ENCODE measurements around the gene ZDHHC14. TPM values are rescaled to one million over a fixed set of nuclear protein-coding genes. Genes with fewer than 3 reads are reported as not detected.
A peak's percentile ranks its signal among the peaks of the same experiment; 100 is the strongest.

ZDHHC14 gene
- total RNA-seq, 1 donor from 2014 or later, result 10.0 TPM

- no peak for ATAC-seq
- intact Hi-C loops (cut with micrococcal nuclease), result no loop called here
Observed at GRCh38 chr6:157657754-157658153, 276.8 kb downstream of the ZDHHC14 start.

DNA sequence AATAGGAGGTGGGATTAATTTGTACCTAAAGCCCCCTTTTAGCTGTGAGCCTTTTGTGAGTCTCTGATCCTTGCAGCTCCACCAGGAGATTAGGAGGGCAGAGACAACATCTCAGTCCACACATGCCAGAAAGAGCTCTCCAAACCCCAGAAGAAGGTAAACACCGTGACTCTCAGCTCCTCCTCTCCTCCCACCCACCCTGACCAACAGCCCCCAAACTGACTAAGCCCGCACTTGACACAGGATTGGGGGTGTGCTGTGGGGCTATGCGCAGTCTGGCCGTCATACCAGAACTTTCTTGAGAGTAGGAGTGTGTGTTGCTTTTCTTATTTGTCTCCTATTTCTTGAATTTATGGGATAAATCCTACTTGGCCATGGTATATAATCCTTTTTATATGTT, 277.3 kb downstream of the ZDHHC14 start:
- intact Hi-C loops (cut with micrococcal nuclease), result no loop called here
- DNase-seq, result no peak
- no peak for ATAC-seq

More at GRCh38 chr6:157657754-157658153, 276.8 kb downstream of the ZDHHC14 start:
- DNase-seq, result no peak

DNA sequence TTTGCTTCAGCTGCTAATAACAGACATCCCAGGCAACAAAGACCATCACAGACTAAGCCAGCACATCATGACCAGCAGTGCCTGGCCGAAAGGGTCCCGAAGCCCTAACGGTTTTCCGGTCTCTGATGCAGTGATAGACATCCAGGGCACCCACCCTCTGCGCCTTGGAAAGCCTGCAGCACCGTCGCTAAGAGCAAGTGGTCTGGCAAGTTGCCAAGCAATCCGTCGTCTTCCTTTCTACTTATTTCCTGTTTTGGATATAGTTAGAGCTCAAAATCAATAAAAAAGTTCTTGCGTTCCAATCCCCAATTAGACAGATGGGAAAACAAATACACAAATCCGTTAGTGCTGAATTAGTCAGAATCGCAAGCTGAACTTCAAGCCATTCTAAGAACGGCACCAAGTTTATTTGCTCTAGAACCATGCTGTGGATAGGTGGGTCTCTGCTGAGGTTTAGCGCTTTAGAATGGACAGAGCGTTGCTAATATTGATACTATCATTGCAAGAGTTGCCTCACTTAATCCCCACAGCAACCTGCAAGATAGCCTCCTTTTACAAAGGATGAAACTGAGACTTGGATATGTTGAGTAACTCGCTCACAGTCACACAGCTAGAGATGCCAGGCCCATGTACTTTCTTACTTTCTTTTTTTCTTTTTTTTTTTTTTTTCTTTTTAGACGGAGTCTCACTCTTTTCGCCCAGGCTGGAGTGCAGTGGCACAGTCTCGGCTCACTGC, 278.7 kb downstream of the ZDHHC14 start:
- DNase-seq (no peak), ATAC-seq (no peak)
- intact Hi-C loops (cut with micrococcal nuclease), result no loop called here

- intact Hi-C loops (cut with micrococcal nuclease), result no loop called here
- no peak for DNase-seq
- ATAC-seq, result no peak
Observed at GRCh38 chr6:157660414-157660813, 279.4 kb downstream of the ZDHHC14 start.

- no peak for DNase-seq
- no peak for ATAC-seq
- intact Hi-C loops (cut with micrococcal nuclease), result no loop called here
Observed at GRCh38 chr6:157661652-157662051, 280.7 kb downstream of the ZDHHC14 start.

DNA sequence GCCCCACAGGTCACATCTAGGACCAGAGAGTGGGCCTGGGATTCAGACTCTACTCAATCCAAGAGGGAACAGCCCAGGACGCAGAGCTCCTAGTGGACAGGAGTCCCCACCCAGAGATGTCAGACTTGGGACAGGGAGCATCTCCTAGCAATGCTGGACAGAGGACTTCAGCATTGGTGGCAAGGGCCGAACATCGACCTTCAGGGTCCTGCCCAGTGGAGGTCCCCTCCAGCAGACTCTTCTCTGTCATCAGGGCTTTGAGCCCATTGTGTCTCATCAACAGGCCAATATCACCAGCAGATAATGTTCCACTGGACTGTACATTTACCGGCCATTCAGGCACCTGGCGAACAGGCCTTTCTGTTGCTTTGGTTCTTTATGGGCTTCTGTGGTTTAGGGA, 282.3 kb downstream of the ZDHHC14 start:
- ATAC-seq (no peak), DNase-seq (no peak)
- intact Hi-C loops (cut with micrococcal nuclease), result no loop called here

DNA sequence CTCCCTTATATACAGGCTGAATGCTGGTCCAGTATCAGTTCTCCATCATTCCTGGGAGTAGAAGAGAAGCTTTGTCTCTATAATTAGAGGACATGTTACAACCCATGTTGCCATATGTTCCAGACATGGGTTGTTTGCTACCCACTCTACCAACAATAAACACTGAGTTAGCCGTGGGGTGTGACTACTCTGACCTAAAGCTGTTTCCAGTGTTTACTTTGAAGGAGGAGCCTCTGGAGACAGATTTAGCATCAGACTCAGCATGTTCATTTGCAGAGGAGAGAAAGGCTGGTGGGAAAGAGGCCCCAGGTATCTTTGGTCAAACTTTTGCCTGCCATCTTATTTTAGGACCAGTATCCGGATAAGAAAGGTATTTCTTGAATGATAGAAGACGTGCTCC, 284.2 kb downstream of the ZDHHC14 start:
- intact Hi-C loops (cut with micrococcal nuclease), result loop anchor here (5.0 kb wide), 1 partner anchor 348 kb away; no protein-coding TSS in a partner anchor
- DNase-seq, result no peak
- ATAC-seq, result no peak

- no peak for ATAC-seq
- DNase-seq, result no peak
Observed at GRCh38 chr6:157666729-157667128, 285.7 kb downstream of the ZDHHC14 start.

DNA sequence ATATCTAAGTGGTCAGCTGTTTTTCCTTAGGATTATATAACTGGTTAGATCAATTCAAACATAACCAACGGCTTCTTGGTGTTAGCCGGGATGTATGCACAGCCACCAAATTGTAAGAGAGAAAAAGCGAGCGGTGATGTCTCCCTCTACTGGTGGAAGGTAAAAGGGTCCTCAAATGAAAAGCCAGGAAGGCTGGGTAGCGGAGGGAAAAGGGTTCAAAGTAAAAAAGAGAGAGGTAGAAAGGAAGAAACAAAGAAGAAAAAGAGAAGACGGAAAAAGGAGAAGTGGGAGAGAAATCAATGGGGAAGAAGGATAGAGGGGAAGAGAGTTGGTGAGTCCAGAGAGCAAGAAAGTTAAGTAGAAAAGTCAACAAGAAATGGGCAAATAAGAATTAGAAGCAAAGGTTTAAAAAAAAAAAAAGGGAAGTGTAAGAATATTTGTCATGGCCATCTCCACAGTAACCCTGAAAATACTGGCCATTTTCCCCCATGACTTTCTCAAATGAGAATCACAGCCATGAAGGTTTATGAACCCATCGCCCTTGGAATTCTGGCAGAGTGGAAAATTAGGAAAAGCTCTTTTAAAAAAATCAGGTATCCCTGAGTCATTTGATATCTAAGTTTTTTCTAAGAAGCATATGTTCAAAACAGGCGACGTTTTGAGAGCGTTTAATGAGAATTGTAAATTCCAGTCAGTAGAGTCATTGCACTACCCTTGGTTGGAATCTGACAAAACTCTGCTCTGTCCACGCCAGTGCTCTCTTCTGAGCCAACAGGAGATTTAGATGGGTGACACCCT, 286.4 kb downstream of the ZDHHC14 start:
- ATAC-seq, result peak; percentile 42
- intact Hi-C loops (cut with micrococcal nuclease), result loop anchor here (5.0 kb wide), 1 partner anchor 350 kb away; no protein-coding TSS in a partner anchor

More at GRCh38 chr6:157666729-157667128, 285.7 kb downstream of the ZDHHC14 start:
- intact Hi-C loops (cut with micrococcal nuclease), result loop anchor here (5.0 kb wide), 1 partner anchor 349 kb away; no protein-coding TSS in a partner anchor

DNA sequence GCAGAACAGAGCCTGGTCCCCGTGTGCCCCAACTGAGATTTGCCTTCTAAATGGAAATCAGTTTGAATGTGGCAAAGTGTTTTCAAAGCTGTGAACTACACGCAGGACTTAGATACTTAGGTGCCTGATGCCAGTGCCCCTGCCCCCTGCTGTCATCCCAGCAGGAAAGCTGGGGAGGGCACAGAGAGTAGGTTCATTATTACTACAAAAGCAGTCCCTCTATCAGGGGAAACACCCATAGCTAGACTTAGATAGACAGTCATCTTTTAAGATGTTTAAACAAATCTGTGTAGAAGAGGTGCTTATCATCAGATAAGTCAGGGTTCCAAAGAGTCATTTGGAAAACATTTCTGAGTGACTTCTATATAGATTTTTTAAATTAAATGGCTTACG, 287.0 kb downstream of the ZDHHC14 start:
- intact Hi-C loops (cut with micrococcal nuclease), result loop anchor here (5.0 kb wide), 1 partner anchor 351 kb away; no protein-coding TSS in a partner anchor
- ATAC-seq (no peak), DNase-seq (no peak)

More for the DNA sequence above, 286.4 kb downstream of the ZDHHC14 start:
- DNase-seq, result no peak

DNA sequence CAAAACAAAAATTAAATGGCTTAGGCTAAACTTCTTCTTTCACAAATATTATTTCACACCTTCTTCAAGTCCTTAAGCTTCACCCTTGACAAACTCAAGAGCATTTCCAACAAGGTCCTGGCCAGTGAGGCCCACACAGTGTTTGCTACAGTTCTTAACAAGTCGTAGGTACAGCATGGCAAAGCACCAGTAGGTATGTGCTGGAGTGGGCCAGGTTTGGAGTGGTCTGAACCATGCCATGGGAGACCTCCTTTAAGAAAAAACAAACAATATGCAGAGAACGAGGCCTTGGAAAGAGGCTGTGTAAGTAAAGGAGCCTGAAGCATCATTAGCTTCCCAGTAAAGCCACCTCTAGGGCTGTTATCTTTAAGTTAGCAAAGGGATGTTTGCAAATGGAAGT, 287.7 kb downstream of the ZDHHC14 start:
- intact Hi-C loops (cut with micrococcal nuclease), result loop anchor here (5.0 kb wide), 1 partner anchor 351 kb away; no protein-coding TSS in a partner anchor
- ATAC-seq (no peak), DNase-seq (no peak)

DNA sequence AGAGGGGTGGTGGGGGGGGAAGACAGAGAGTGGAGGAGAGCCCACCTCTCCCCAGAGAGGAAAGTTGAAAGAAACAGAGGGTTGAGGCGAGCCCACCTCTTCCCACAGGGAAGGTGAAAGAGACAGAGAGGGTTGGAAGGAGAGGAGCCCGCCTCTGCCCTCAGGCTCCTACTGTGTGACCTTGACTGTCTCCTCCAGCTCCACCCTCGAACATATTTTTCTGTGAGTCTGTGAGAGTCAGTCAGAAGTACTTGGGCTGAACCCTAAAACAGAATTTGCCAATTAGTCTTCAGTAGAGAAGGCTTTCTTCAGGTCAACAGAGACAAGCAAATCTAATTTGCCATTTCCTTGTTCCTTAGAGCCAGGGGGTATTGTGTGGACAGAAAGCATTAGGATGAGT, 288.3 kb downstream of the ZDHHC14 start:
- DNase-seq (no peak), ATAC-seq (peak; percentile 21)
- intact Hi-C loops (cut with micrococcal nuclease), result loop anchor here (5.0 kb wide), 1 partner anchor 352 kb away; no protein-coding TSS in a partner anchor

DNA sequence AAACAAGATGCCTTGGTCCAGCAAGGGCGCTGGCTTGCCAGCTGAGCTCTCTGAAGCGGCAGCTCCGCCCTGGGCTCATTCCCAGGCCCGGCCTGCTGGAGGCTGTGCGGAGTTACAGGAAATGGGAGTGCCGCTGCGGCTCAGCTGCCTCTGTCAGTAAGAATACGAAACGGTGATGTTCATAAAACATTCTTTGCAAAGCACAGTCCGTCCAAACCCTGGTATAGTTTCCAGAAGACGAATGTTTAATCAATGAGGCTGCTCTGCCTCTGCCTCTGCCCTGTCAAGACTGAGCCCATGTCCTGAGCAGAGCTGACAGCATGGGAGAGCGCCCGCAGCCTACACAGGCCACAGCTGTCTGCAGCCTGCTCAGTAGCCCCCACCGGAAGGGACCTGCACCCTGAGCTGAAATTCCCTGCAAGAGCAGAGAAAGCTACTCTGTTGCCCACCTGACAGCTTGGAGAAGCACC, 288.8 kb downstream of the ZDHHC14 start:
- DNase-seq, result peak; percentile 91
- peak; percentile 94 for ATAC-seq
- intact Hi-C loops (cut with micrococcal nuclease), result loop anchor here (5.0 kb wide), 1 partner anchor 352 kb away; no protein-coding TSS in a partner anchor

GRCh38 chr6:157670466-157671186, 289.6 kb downstream of the ZDHHC14 start:
- ATAC-seq (peak; percentile 58), DNase-seq (no peak)
- intact Hi-C loops (cut with micrococcal nuclease), result no loop called here

GRCh38 chr6:157672726-157673412, 291.9 kb downstream of the ZDHHC14 start:
- no peak for DNase-seq
- no peak for ATAC-seq
- intact Hi-C loops (cut with micrococcal nuclease), result no loop called here

- DNase-seq, result no peak
- intact Hi-C loops (cut with micrococcal nuclease), result no loop called here
- ATAC-seq, result no peak
Observed at GRCh38 chr6:157673596-157673995, 292.6 kb downstream of the ZDHHC14 start.

DNA sequence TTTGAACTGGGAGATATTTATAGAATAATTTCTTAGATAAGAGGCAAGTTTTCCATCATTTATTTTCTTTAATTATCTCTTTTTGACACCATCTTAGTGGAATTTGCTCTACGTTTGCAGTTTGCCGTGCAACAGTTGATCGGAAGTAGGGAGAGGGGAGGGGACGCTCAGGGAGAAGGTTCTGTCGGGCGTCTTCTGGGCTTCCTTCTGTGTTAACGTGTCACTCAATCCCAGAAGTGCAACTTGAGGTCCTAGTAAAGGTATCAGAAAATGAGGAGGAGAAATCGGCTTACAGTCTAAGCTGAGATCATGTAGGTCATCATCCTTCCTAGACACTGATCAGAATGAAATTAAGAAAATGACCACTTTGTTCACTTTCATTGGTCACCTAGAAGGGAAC, 293.1 kb downstream of the ZDHHC14 start:
- DNase-seq (no peak), ATAC-seq (no peak)
- intact Hi-C loops (cut with micrococcal nuclease), result no loop called here

DNA sequence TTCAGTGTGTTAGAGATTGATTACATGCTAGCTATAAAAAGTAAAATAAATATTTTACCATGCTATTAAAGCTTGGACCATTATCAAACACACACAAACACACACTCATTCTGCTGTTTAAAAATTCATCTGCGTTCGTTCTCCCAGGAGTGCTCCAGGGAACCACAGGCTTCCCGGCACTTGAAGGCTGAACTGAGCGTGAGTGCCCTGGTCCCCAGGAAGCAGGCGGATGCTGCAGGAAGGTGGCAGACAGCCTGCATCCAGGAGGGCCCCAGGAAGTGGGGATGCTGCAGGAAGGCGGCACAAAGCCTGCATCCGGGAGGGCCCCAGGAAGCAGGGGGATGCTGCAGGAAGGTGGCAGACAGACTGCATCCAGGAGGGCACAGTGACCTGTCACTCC, 294.8 kb downstream of the ZDHHC14 start:
- intact Hi-C loops (cut with micrococcal nuclease), result no loop called here
- ATAC-seq (no peak), DNase-seq (no peak)

DNA sequence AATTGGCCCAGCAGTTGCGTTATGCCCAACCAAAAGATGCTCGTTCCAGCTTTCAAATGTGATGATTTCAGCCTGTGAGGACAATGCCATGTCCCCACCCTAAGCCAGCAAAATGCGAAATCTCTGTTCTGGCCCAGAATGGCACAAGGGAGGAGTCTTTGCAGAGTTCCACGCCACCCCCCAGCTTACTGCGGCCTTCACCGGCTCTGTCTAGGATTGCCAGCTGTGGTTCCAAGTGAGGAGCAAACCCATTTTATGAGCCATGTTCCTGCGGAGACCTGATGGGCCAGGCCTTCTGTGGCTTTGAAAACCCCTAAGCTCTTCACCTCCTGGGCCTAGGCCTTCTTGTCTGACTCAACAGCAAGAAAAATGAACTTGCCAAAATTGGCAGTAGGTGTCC, 295.3 kb downstream of the ZDHHC14 start:
- intact Hi-C loops (cut with micrococcal nuclease), result no loop called here
- ATAC-seq, result no peak

More for the DNA sequence above, 295.3 kb downstream of the ZDHHC14 start:
- DNase-seq, result no peak

All from left ventricle myocardium superior (tissue), 1 donor.